ENCODE results near the gene RBM33.

DNA sequence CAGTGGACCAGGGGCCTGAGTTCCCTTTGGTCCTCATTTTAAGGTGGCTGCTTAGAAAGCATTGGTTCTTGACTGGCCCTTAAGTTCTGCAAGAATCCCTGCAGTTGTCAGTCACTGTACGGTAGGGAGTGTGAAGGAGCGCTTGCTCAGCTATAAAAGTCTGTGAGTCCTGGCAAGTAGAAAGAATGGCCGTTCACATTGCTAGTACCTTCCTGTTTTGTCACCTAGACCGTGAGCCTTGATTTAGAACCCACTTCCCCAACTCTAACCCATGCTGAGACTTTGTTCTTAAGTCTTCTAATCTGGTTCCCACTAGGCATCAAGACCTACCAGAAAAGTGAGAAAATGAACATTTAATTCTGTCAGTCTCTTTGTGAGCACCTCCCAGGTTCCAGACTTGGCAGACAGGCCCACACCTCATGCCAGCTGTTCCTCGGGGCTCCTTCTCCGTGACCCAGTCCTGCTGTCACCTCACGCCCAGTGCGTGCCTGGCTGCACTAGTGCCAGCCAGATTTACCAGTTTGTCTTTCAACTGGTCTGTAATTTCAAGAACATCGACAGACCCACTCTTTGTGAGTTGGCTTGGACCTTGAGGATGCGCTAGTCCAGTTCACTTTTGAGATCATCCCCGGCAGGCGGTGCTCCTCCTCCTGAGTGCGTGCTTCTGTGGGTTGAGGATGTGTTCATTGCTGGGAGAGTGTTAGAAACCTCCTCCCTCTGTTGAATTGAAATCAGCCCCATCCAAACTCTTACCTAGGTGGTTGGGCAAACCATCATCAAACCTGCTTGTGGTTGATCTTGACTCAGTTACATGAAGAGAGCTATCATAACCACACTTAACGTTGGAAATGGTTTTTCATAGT lies 89.4 kb downstream of the RBM33 start:
- TF ChIP-seq CTCF (IDR thresholded peaks at IDR 0.05 in 2 of 3, conservative IDR thresholded peaks at IDR 0.05 in 1 of 3; ENCODE audit: insufficient read depth in 2 of 3, low read depth in 1 of 3, low read length in 3 of 3) (no peak), ZNF175 (CRISPR knock-in tag; IDR thresholded peaks at IDR 0.05; ENCODE audit: low read depth) (no peak), TGIF2 (CRISPR knock-in tag; IDR thresholded peaks at IDR 0.05) (no peak), ZFX (CRISPR knock-in tag; IDR thresholded peaks at IDR 0.05) (no peak), EGR1 (conservative IDR thresholded peaks at IDR 0.05) (no peak), MYBL2 (IDR thresholded peaks at IDR 0.05; ENCODE audit: low read depth) (no peak), MYBL2 (CRISPR knock-in tag; IDR thresholded peaks at IDR 0.05; ENCODE audit: borderline replicate concordance) (no peak), ZNF444 (CRISPR knock-in tag; IDR thresholded peaks at IDR 0.05) (no peak), SMAD3 (CRISPR knock-in tag; conservative IDR thresholded peaks at IDR 0.05) (no peak), FOXJ2 (tag; IDR thresholded peaks at IDR 0.05) (no peak), CUX1 (CRISPR knock-in tag; IDR thresholded peaks at IDR 0.05) (no peak), TCF7L2 (IDR thresholded peaks at IDR 0.05; ENCODE audit: low read depth, low read length) (no peak)

Measured in K562 (cell line).